ENCODE results near the gene SP7.

SP7 gene

GRCh38 chr12:53328043-53328435 lies 8.1 kb downstream of the SP7 start:
- Histone ChIP-seq H4K20me1 (ENCODE audit: insufficient read depth, low read length) (no peaks in the 10 kb centered on the region), H3K4me2 (ENCODE audit: low read depth, low read length) (no peak overlapping the region), H2AFZ (ENCODE audit: low read length) (no peak overlapping the region), H3F3A (ENCODE audit: insufficient read depth, low read length) (peaks cover 15% of the 10 kb centered on the region), H3K4me3 (ENCODE audit: low read length) (no peak overlapping the region), H3K27ac (ENCODE audit: low read length) (no peak overlapping the region), H3K9me3 (replicated peaks; ENCODE audit: insufficient read depth, low read length) (no peaks in the 10 kb centered on the region), H3K4me1 (ENCODE audit: low read length) (peaks cover 7% of the 10 kb centered on the region), H3K36me3 (replicated peaks; ENCODE audit: insufficient read depth, low read length) (no peaks in the 10 kb centered on the region), H3K79me2 (ENCODE audit: low read length) (no peaks in the 10 kb centered on the region), H3K9me2 (replicated peaks; ENCODE audit: insufficient read depth, low read length) (no peaks in the 10 kb centered on the region), H3K27me3 (replicated peaks; ENCODE audit: insufficient read depth, low read length) (no peaks in the 10 kb centered on the region), H3K9ac (ENCODE audit: low read length) (no peak overlapping the region)
- no peak for DNase-seq
- TF ChIP-seq EZH2 (optimal IDR thresholded peaks at IDR 0.05; ENCODE audit: low read depth, low read length) (no peak), EZH2phosphoT487 (IDR thresholded peaks at IDR 0.05; ENCODE audit: low read length) (no peak)

GRCh38 chr12:53327435-53328042 lies 8.6 kb downstream of the SP7 start:
- Histone ChIP-seq H3K4me1 (ENCODE audit: low read length) (peaks cover 7% of the 10 kb centered on the region), H3K79me2 (ENCODE audit: low read length) (no peaks in the 10 kb centered on the region), H3K27me3 (replicated peaks; ENCODE audit: insufficient read depth, low read length) (no peaks in the 10 kb centered on the region), H3K9me2 (replicated peaks; ENCODE audit: insufficient read depth, low read length) (no peaks in the 10 kb centered on the region), H4K20me1 (ENCODE audit: insufficient read depth, low read length) (no peaks in the 10 kb centered on the region), H3F3A (ENCODE audit: insufficient read depth, low read length) (peaks cover 15% of the 10 kb centered on the region), H2AFZ (ENCODE audit: low read length) (no peak overlapping the region), H3K4me2 (ENCODE audit: low read depth, low read length) (no peak overlapping the region), H3K9me3 (replicated peaks; ENCODE audit: insufficient read depth, low read length) (no peaks in the 10 kb centered on the region), H3K27ac (ENCODE audit: low read length) (no peak overlapping the region), H3K4me3 (ENCODE audit: low read length) (no peak overlapping the region), H3K36me3 (replicated peaks; ENCODE audit: insufficient read depth, low read length) (no peaks in the 10 kb centered on the region), H3K9ac (ENCODE audit: low read length) (no peak overlapping the region)
- DNase-seq: no peak
- TF ChIP-seq EZH2 (optimal IDR thresholded peaks at IDR 0.05; ENCODE audit: low read depth, low read length): no peak
- TF ChIP-seq CTCF (IDR thresholded peaks at IDR 0.05; ENCODE audit: low read length): peak; percentile 49

GRCh38 chr12:53326460-53327185 lies 9.5 kb downstream of the SP7 start:
- H3F3A ChIP-seq (ENCODE audit: insufficient read depth, low read length): peaks cover 15% of the 10 kb centered on the region
- H3K27ac ChIP-seq (ENCODE audit: low read length): no peak overlapping the region
- H3K27me3 ChIP-seq (replicated peaks; ENCODE audit: insufficient read depth, low read length): no peaks in the 10 kb centered on the region
- H3K4me3 ChIP-seq (ENCODE audit: low read length): no peak overlapping the region
- no peaks in the 10 kb centered on the region for H4K20me1 ChIP-seq (ENCODE audit: insufficient read depth, low read length)
- no peaks in the 10 kb centered on the region for H3K79me2 ChIP-seq (ENCODE audit: low read length)
- H3K9ac ChIP-seq (ENCODE audit: low read length): no peak overlapping the region
- no peak overlapping the region for H2AFZ ChIP-seq (ENCODE audit: low read length)
- no peaks in the 10 kb centered on the region for H3K36me3 ChIP-seq (replicated peaks; ENCODE audit: insufficient read depth, low read length)
- peaks cover 10% of the 10 kb centered on the region for H3K4me1 ChIP-seq (ENCODE audit: low read length)
- peak overlapping the region; percentile 92; the same call in 1 of the 2 replicates for H3K4me2 ChIP-seq (ENCODE audit: low read depth, low read length)
- no peak for DNase-seq
- no peak for TF ChIP-seq CTCF (IDR thresholded peaks at IDR 0.05; ENCODE audit: low read length)
- TF ChIP-seq EZH2 (optimal IDR thresholded peaks at IDR 0.05; ENCODE audit: low read depth, low read length): no peak
- no peak for TF ChIP-seq EZH2phosphoT487 (IDR thresholded peaks at IDR 0.05; ENCODE audit: low read length)
- H3K9me3 ChIP-seq (replicated peaks; ENCODE audit: insufficient read depth, low read length): no peaks in the 10 kb centered on the region
- H3K9me2 ChIP-seq (replicated peaks; ENCODE audit: insufficient read depth, low read length): no peaks in the 10 kb centered on the region
